ENCODE results near the gene COL6A1.
A peak's percentile ranks its signal among the peaks of the same experiment; 100 is the strongest.
"Not testable (repeated sequence)": the region's sequence is repeated elsewhere in the genome, so short reads cannot be mapped to it uniquely, and the experiment has no call there.

The COL6A1 gene

GRCh38 chr21:45965084-45965809 lies 16.3 kb upstream of the COL6A1 start:
- no peak for DNase-seq (ENCODE audit: low read depth)

GRCh38 chr21:45966791-45967394 lies 14.7 kb upstream of the COL6A1 start:
- no peak for DNase-seq (ENCODE audit: low read depth)

DNA sequence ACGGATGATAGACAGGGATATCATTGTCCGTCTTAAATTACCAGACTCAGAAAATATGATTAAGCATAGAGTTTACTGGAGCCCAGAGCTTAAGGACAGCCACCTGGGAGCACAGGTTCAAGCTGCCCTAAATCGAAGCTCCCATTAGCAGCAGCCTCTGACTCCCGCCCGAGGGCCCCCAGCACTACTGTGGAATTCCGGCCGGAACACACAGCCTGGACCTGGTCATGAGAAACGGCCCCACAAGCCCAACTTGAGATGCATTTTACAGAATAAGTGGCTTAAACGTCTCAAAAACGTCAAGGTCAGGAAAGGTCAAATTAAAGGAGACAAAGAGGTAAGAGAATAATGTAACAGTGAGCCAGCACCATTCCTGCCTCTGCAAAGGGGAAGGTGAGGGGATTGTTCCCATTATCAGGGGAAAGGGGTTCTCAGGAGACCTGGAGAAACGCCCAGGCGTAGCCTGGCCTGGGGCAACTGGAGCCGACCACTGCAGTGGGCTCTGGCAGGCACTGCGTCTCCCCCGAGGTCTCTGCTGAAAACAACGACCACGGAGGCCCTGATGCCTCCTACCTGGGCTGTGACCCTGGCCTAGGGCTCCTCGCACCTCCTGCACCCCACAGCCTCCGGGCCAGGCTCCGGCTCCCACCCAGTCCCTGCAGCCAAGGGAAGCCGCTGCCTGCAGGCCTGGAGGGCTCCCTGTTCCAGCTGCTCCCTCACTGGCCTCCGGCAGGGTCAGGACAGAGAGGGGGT lies 11.5 kb upstream of the COL6A1 start:
- DNase-seq (ENCODE audit: low read depth): no peak

GRCh38 chr21:45970674-45971615 lies 10.6 kb upstream of the COL6A1 start:
- DNase-seq (ENCODE audit: low read depth): no peak

GRCh38 chr21:45971616-45972352 lies 9.8 kb upstream of the COL6A1 start:
- no peak for DNase-seq (ENCODE audit: low read depth)

DNA sequence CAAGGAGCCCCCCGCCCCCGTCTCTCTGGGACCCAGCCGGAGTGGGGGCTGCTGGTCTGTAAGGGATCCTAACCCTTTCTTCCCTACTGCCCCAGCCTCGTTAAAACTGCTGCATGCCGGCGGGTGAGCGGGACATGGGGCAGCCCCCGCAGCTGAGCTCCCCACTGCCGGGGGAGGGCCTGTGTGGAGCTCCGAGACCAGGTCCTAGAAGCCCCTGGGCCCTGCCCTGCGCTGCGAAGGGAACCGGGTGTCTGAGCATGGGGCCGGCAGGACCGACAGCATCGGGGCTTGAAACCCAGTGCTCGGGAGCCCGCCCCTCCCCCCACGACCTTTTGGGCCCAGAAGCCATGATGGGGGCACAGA lies 9.2 kb upstream of the COL6A1 start:
- no peak for DNase-seq (ENCODE audit: low read depth)

- DNase-seq (ENCODE audit: low read depth): no peak
Measured at GRCh38 chr21:45972716-45973474, 8.7 kb upstream of the COL6A1 start.

- peak; percentile 57 for DNase-seq (ENCODE audit: low read depth)
Measured at GRCh38 chr21:45973475-45974072, 8.0 kb upstream of the COL6A1 start.

GRCh38 chr21:45974073-45975019 lies 7.2 kb upstream of the COL6A1 start:
- DNase-seq (ENCODE audit: low read depth): no peak

DNA sequence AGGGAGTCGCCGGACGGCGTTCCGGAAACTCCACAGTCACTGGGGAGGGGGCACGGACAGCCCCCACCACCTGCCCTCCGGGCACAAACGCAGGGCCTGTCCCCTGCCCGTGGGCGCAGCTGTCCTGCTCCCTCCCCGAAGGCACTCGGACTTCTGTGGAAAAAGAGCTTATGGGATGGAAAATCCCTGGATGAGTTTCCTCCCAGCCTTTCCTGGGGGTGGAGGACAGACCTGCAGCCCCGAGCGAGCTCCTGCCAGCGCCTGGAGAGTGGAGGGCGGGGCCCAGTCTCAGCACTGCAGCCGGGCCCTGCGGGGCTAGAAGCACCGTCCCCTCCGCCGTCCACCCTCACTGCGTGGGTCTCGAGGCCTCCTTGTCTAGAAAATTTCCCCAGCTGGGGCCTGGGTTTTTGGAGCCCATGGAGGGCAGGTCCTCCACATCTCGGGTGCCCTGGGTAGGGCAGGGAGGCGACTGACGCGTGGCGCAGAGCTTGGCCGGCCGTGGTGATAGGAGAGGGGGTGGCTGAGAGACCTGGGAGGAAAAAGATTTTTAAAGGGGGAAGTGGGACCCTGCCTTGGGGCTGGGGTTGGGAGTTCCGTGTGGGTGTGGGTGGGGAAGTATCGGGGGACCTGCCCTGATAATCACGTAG lies 6.4 kb upstream of the COL6A1 start:
- DNase-seq (ENCODE audit: low read depth): no peak

DNA sequence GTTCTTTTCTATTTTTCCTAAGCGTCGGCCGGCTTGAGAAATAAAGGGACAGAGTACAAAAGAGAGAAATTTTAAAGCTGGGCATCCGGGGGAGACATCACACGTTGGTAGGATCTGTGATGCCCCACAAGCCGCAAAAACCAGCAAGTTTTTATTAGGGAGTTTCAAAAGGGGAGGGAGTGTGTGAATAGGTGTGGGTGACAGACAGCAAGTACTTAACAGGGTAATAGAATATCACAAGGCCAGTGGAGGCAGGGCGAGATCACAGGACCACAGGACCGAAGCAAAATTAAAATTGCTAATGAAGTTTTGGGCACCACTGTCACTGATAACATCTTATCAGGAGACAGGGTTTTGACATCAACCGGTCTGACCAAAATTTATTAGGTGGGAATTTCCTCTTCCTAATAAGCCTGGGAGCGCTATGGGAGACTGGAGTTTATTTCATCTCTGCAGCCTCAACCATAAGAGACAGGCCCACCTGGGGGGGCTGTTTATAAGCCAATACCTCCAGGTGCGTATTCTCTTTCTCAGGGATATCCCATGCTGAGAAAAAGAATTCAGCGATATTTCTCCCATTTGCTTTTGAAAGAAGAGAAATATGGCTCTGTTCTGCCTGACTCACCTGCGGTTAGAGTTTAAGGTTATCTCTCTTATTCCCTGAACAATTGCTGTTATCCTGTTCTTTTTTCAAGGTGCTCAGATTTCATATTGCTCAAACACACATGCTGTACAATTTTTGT lies 5.7 kb upstream of the COL6A1 start:
- DNase-seq (ENCODE audit: low read depth): not testable (repeated sequence)

DNA sequence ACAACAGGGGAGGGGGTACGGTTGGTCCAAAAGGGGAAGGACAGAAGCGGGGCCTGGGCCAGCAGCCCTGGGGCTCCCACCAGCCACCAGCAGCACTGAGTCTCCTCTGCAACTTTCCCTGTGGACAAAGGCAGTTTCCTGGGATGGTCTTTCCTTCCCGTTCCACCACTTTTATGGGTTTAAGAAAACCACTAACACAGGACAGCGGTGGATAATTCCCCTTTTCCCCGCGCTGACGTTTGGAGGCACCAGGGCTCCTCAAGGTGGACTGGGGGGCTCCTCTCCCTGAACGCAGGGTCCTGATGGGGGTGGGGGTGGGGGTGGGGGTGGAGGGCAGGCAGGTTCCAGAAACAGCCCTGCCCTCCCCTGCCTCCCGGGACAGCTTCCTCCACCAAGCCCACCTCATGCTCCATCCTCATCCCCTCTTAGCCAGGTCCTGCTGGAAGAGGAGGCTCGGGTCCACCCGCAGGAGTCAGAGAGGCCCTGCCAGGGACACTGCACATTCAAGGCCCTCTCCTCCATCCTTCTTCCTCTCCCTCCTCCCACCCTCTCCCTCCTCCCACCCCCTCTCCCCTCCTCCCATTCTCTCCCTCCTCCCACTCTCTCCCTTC lies 4.8 kb upstream of the COL6A1 start:
- DNase-seq (ENCODE audit: low read depth): no peak

- no peak for DNase-seq (ENCODE audit: low read depth)
Measured at GRCh38 chr21:45977396-45977795, 4.2 kb upstream of the COL6A1 start.

DNA sequence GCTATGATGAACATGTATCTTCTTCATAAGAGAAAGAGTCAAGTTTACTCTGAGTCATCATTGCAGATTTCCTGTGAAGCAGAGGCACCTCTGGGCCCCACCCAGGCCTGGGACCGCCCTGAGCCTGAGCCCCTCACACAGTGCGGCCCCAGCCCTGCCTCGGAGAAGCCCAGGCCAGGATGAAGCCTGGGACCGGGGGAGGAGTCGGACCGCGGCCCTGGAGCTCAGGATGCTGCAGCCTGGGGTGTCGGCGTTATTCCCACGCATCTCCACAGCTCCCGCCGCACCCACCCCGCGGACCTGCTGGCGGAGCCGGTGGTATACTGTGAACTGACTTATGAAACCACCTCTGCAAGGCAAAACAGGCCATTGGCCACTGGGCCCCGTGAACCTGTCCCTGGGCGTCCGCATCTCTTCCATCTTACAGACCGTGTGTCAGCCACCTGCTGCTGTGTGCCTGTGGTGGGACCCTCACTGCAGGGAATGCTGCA lies 2.4 kb upstream of the COL6A1 start:
- DNase-seq (ENCODE audit: low read depth): no peak

GRCh38 chr21:45979651-45980050 lies 1.9 kb upstream of the COL6A1 start:
- DNase-seq (ENCODE audit: low read depth): no peak

GRCh38 chr21:45980271-45980670 lies 1.3 kb upstream of the COL6A1 start:
- DNase-seq (ENCODE audit: low read depth): no peak

DNA sequence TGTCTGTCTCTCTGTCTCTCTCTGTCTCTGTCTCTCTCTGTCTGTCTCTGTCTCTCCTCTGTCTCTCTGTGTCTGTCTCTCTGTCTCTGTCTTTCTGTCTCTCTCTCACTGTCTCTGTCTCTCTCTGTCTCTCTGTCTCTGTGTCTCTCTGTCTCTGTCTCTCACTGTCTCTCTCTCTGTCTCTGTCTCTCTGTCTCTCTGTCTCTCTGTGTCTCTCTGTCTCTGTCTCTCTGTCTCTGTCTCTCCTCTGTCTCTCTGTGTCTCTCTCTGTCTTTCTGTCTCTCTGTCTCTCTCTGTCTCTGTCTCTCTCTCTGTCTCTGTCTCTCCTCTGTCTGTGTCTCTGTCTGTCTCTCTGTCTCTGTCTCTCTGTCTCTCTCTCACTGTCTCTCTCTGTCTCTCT lies 873 bp upstream of the COL6A1 start:
- DNase-seq (ENCODE audit: low read depth): no peak
